Trophoblast cell (in vitro differentiated cells and primary cell): ENCODE results near the gene STRIT1.

Experiments
- DNase-seq, 2 donors: peaks; one replicate each; pipeline ENCODE4 v3.0.0-alpha.2; 2016
- H2AFZ ChIP-seq: 2 replicates; pipeline ENCODE4 v1.6.1; 2013; ENCODE audit warnings: low read length, moderate library complexity, mild to moderate bottlenecking; ENCODE audit not compliant: insufficient read depth, poor library complexity
- H2AK5ac ChIP-seq: 2 replicates; pipeline ENCODE4 v1.6.1; 2013; ENCODE audit warnings: mild to moderate bottlenecking, low read length
- H2BK120ac ChIP-seq: 2 replicates; pipeline ENCODE4 v1.6.1; 2013; ENCODE audit warnings: low read length, mild to moderate bottlenecking, moderate library complexity; ENCODE audit not compliant: insufficient read depth, poor library complexity
- H2BK12ac ChIP-seq: 2 replicates; pipeline ENCODE4 v1.6.1; 2013; ENCODE audit warnings: mild to moderate bottlenecking, low read length, moderate library complexity
- H2BK5ac ChIP-seq: 2 replicates; pipeline ENCODE4 v1.6.1; 2013; ENCODE audit warnings: low read length, low read depth, moderate library complexity, mild to moderate bottlenecking; ENCODE audit not compliant: poor library complexity
- H3K14ac ChIP-seq: 2 replicates; pipeline ENCODE4 v1.6.1; 2013; ENCODE audit warnings: mild to moderate bottlenecking, low read length
- H3K18ac ChIP-seq: 2 replicates; pipeline ENCODE4 v1.6.1; 2013; ENCODE audit warnings: mild to moderate bottlenecking, low read length
- H3K23ac ChIP-seq: 2 replicates; pipeline ENCODE4 v1.6.1; 2013; ENCODE audit warnings: low read length
- H3K27ac ChIP-seq: 2 replicates; pipeline ENCODE4 v1.5.1; 2013; ENCODE audit warnings: low read depth, mild to moderate bottlenecking, inconsistent platforms, low read length, moderate library complexity
- H3K27me3 ChIP-seq: 2 replicates; pipeline ENCODE4 v1.6.1; 2013; ENCODE audit warnings: inconsistent platforms, mild to moderate bottlenecking, low read length, moderate library complexity; ENCODE audit not compliant: insufficient read depth
- H3K36me3 ChIP-seq, 2 experiments: 1 replicate in 1 of 2; 2 replicates in 1 of 2; pipeline ENCODE4 v1.6.1; 2013; ENCODE audit warnings: low read length in 2 of 2, mild to moderate bottlenecking in 2 of 2, moderate library complexity in 1 of 2; ENCODE audit not compliant: insufficient read depth in 2 of 2, control insufficient read depth in 1 of 2
- H3K4ac ChIP-seq: 2 replicates; pipeline ENCODE4 v1.6.1; 2013; ENCODE audit warnings: low read depth, mild to moderate bottlenecking, low read length, moderate library complexity
- H3K4me1 ChIP-seq, 2 experiments: 1 replicate in 1 of 2; 2 replicates in 1 of 2; pipeline ENCODE4 v1.6.1; 2013; ENCODE audit warnings: low read length in 2 of 2, mild to moderate bottlenecking in 2 of 2, moderate library complexity in 1 of 2; ENCODE audit not compliant: insufficient read depth in 2 of 2, control insufficient read depth in 1 of 2
- H3K4me2 ChIP-seq: 2 replicates; pipeline ENCODE4 v1.6.1; 2013; ENCODE audit warnings: inconsistent platforms, mild to moderate bottlenecking, low read length, moderate library complexity
- H3K4me3 ChIP-seq: 2 replicates; pipeline ENCODE4 v1.5.1; 2013; ENCODE audit warnings: mild to moderate bottlenecking, low read depth, low read length, inconsistent platforms
- H3K79me1 ChIP-seq: one replicate; pipeline ENCODE4 v1.6.1; 2013; ENCODE audit warnings: low read length
- H3K79me2 ChIP-seq: 2 replicates; pipeline ENCODE4 v1.6.1; 2013; ENCODE audit warnings: low read length, mild to moderate bottlenecking; ENCODE audit not compliant: control insufficient read depth, insufficient read depth, poor library complexity
- H3K9ac ChIP-seq: 2 replicates; pipeline ENCODE4 v1.6.1; 2013; ENCODE audit warnings: mild to moderate bottlenecking, low read length
- H3K9me3 ChIP-seq: 2 replicates; pipeline ENCODE4 v1.6.1; 2013; ENCODE audit warnings: low read depth, mild to moderate bottlenecking, control low read depth, inconsistent platforms, low read length; ENCODE audit not compliant: insufficient read depth
- H4K12ac ChIP-seq: 2 replicates; pipeline ENCODE4 v1.6.1; 2013; ENCODE audit warnings: low read depth, mild to moderate bottlenecking, low read length, moderate library complexity
- H4K8ac ChIP-seq: 2 replicates; pipeline ENCODE4 v1.6.1; 2013; ENCODE audit warnings: low read depth, mild to moderate bottlenecking, low read length, moderate library complexity
- H4K91ac ChIP-seq: one replicate; pipeline ENCODE4 v1.6.1; 2013; ENCODE audit warnings: low read depth, mild to moderate bottlenecking, low read length, moderate library complexity
- WGBS: extraction: QIAGEN DNeasy Blood & Tissue Kit; methylation state at CpG from one replicate; pipeline ENCODE4 v1.1.7; 2013; ENCODE audit warnings: missing lambda C conversion rate; ENCODE audit not compliant: insufficient read length, insufficient coverage; ENCODE audit errors: extremely low coverage; 5-methylcytosine and 5-hydroxymethylcytosine counted together

STRIT1 gene

GRCh38 chr3:155330370-155330769 lies 36.9 kb upstream of the STRIT1 start:
- no peak overlapping the region for H3K27ac ChIP-seq
- H3K36me3 ChIP-seq = no peaks in the 10 kb centered on the region
- no peak overlapping the region for H4K8ac ChIP-seq
- H2BK120ac ChIP-seq = no peak overlapping the region
- no peak overlapping the region for H2BK5ac ChIP-seq
- H3K27me3 ChIP-seq = no peaks in the 10 kb centered on the region
- H3K79me2 ChIP-seq = no peaks in the 10 kb centered on the region
- peak in 1 of 2 donors; percentile 74 for DNase-seq
- H3K4ac ChIP-seq = no peak overlapping the region
- no peaks in the 10 kb centered on the region for H3K79me1 ChIP-seq
- no peak overlapping the region for H2AFZ ChIP-seq
- H2AK5ac ChIP-seq = no peak overlapping the region
- H3K4me3 ChIP-seq = no peak overlapping the region
- no peak overlapping the region for H2BK12ac ChIP-seq
- no peak overlapping the region for H3K23ac ChIP-seq
- H3K4me2 ChIP-seq = no peak overlapping the region
- H3K9me3 ChIP-seq = no peaks in the 10 kb centered on the region
- H3K9ac ChIP-seq = no peak overlapping the region
- peaks cover 0 to 2% of the 10 kb centered on the region in 2 experiments for H3K4me1 ChIP-seq
- H4K12ac ChIP-seq = no peak overlapping the region
- H3K14ac ChIP-seq = no peak overlapping the region
- no peak overlapping the region for H4K91ac ChIP-seq
- no peak overlapping the region for H3K18ac ChIP-seq

DNA sequence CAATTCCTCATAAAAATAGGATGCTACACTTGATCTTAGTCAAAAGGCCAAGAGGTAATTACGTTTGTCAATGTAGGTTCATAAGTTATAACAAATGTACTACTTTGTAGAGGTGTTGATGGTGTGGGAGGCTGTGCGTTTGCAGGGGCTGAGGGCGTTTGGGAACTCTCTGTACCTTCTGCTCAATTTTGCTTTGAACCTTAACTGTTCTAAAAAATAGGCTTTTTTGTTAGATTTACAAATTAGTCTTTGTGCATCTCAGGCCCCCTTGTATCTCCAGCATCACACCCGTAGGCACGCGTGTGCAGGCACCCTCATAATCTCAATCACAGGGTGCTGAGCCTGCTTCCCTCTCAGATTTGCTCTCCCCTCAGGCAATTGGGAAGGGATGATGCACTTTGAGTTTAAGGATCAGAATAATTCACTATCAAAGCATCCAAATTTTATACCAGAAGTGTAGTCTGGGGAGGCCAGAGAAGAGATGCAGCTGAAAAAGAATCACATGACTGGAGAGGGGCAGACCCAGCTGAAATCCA lies 36.1 kb upstream of the STRIT1 start:
- peaks cover 0 to 2% of the 10 kb centered on the region in 2 experiments for H3K4me1 ChIP-seq
- no peak overlapping the region for H4K12ac ChIP-seq
- H3K79me1 ChIP-seq = no peaks in the 10 kb centered on the region
- H3K27ac ChIP-seq = no peak overlapping the region
- no peaks in the 10 kb centered on the region for H3K79me2 ChIP-seq
- no peaks in the 10 kb centered on the region for H3K36me3 ChIP-seq
- WGBS = no CpG with 5 or more reads among the region's 6 CpGs
- no peak overlapping the region for H4K91ac ChIP-seq
- H2BK120ac ChIP-seq = no peak overlapping the region
- peak; percentile 7 to 46 for DNase-seq
- no peak overlapping the region for H3K18ac ChIP-seq
- H2BK12ac ChIP-seq = no peak overlapping the region
- H3K4ac ChIP-seq = no peak overlapping the region
- no peak overlapping the region for H3K4me3 ChIP-seq
- no peak overlapping the region for H2BK5ac ChIP-seq
- no peak overlapping the region for H3K23ac ChIP-seq
- H2AFZ ChIP-seq = no peak overlapping the region
- H2AK5ac ChIP-seq = no peak overlapping the region
- H4K8ac ChIP-seq = no peak overlapping the region
- H3K4me2 ChIP-seq = no peak overlapping the region
- H3K9me3 ChIP-seq = no peaks in the 10 kb centered on the region
- H3K27me3 ChIP-seq = no peaks in the 10 kb centered on the region
- no peak overlapping the region for H3K14ac ChIP-seq
- no peak overlapping the region for H3K9ac ChIP-seq

DNA sequence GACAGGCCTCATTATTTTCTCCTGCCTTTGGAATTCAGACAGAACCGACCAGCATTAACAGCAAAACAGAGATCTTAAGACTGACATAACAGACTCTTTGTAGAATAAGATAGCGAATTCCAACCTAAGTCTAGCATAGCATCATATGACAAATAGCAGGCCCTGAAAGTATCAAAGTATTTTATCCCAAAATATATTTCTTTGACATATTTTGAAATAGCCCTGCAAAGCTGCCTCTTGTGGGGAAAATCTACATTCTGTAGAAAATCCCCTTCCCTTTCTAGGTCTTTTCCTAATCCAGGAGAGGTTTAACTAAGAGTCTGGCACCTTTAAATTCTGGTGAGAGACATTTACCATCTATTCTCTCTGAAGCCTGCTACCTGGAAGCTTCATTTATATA lies 34.4 kb upstream of the STRIT1 start:
- peak in 1 of 2 donors; percentile 10 for DNase-seq

DNA sequence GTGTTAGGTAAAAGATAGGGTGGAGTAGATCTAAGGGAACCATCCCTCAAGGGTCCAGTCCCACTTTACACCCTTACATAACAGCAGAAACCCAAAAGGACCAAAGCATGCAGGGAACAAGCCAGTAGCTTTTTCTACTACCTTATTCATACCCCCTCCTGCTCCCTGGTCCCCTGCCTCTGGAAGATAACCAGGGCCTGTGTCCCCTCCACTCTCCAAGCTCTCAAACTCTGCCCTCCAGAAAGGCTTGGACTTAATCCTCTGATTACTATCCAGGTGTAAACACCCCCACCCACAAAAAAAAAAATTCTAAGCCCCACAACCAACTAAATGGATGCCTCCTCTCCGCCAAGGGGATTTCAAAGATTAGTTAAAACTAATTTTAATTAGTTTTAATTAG lies 33.9 kb upstream of the STRIT1 start:
- Histone ChIP-seq H2AFZ (no peak overlapping the region), H3K27me3 (no peaks in the 10 kb centered on the region), H3K79me1 (no peaks in the 10 kb centered on the region), H2BK120ac (no peak overlapping the region), H3K36me3 (no peaks in the 10 kb centered on the region), H4K91ac (no peak overlapping the region), H3K4me1 (peaks cover 0 to 2% of the 10 kb centered on the region in 2 experiments), H3K4ac (no peak overlapping the region), H2AK5ac (no peak overlapping the region), H3K18ac (no peak overlapping the region), H3K4me2 (no peak overlapping the region), H3K9me3 (no peaks in the 10 kb centered on the region), H2BK12ac (peak overlapping the region; percentile 71), H4K8ac (no peak overlapping the region), H3K27ac (no peak overlapping the region), H3K4me3 (no peak overlapping the region), H3K14ac (peak overlapping the region; percentile 39), H2BK5ac (no peak overlapping the region), H3K79me2 (no peaks in the 10 kb centered on the region), H3K23ac (no peak overlapping the region), H4K12ac (no peak overlapping the region), H3K9ac (no peak overlapping the region)
- WGBS = no CpG with 5 or more reads among the region's 1 CpG
- no peak for DNase-seq

More for the DNA sequence above, 34.4 kb upstream of the STRIT1 start:
- no peak overlapping the region for H4K8ac ChIP-seq
- H3K27ac ChIP-seq = no peak overlapping the region
- no peak overlapping the region for H3K14ac ChIP-seq
- no peak overlapping the region for H3K4me3 ChIP-seq
- no peaks in the 10 kb centered on the region for H3K27me3 ChIP-seq
- H3K4me2 ChIP-seq = no peak overlapping the region
- H3K79me1 ChIP-seq = no peaks in the 10 kb centered on the region
- H3K23ac ChIP-seq = no peak overlapping the region
- H3K4me1 ChIP-seq = peaks cover 0 to 2% of the 10 kb centered on the region in 2 experiments
- no peak overlapping the region for H2BK12ac ChIP-seq
- no peak overlapping the region for H2BK120ac ChIP-seq
- no peaks in the 10 kb centered on the region for H3K36me3 ChIP-seq
- WGBS = no CpG with 5 or more reads among the region's 2 CpGs
- H2BK5ac ChIP-seq = no peak overlapping the region
- H3K79me2 ChIP-seq = no peaks in the 10 kb centered on the region
- H2AFZ ChIP-seq = no peak overlapping the region
- H3K9me3 ChIP-seq = no peaks in the 10 kb centered on the region
- no peak overlapping the region for H3K9ac ChIP-seq
- no peak overlapping the region for H3K18ac ChIP-seq
- H2AK5ac ChIP-seq = no peak overlapping the region
- H3K4ac ChIP-seq = no peak overlapping the region
- no peak overlapping the region for H4K91ac ChIP-seq
- no peak overlapping the region for H4K12ac ChIP-seq
